ENCODE measurements around the gene LTBP2.

LTBP2 gene

GRCh38 chr14:74592476-74593201 is 19.4 kb downstream of the LTBP2 start:
- TF ChIP-seq CTCF (IDR thresholded peaks at IDR 0.05; ENCODE audit: control extremely low read depth, extremely low read depth, low read depth, missing control alignments): no peak
- POLR2A ChIA-PET: no interaction called here
- DNase-seq (ENCODE audit: extremely low spot score): no peak
- CTCF ChIA-PET: interaction anchor here (2.5 to 2.7 kb wide), 2 partner anchors 16 to 20 kb away, joined by 13 to 14 read pairs; partner anchors contain the start of gene LTBP2

GRCh38 chr14:74591899-74592298 is 20.1 kb downstream of the LTBP2 start:
- DNase-seq (ENCODE audit: extremely low spot score): no peak
- POLR2A ChIA-PET: no interaction called here
- CTCF ChIA-PET: interaction anchor here (3.4 kb wide), 1 partner anchor 17 kb away, joined by 12 read pairs; no protein-coding TSS in a partner anchor

GRCh38 chr14:74591394-74591793 is 20.6 kb downstream of the LTBP2 start:
- CTCF ChIA-PET: interaction anchor here (1.3 to 3.4 kb wide), 3 partner anchors 10 to 213 kb away, joined by 3 to 12 read pairs (median 3); no protein-coding TSS in a partner anchor
- no peak for TF ChIP-seq CTCF (IDR thresholded peaks at IDR 0.05; ENCODE audit: control extremely low read depth, extremely low read depth, low read depth, missing control alignments)
- no peak for DNase-seq (ENCODE audit: extremely low spot score)
- POLR2A ChIA-PET: no interaction called here

More at GRCh38 chr14:74591899-74592298, 20.1 kb downstream of the LTBP2 start:
- no peak for TF ChIP-seq CTCF (IDR thresholded peaks at IDR 0.05; ENCODE audit: control extremely low read depth, extremely low read depth, low read depth, missing control alignments)

GRCh38 chr14:74589291-74589879 is 22.7 kb downstream of the LTBP2 start:
- no peak for TF ChIP-seq CTCF (IDR thresholded peaks at IDR 0.05; ENCODE audit: control extremely low read depth, extremely low read depth, low read depth, missing control alignments)
- DNase-seq (ENCODE audit: extremely low spot score): no peak
- ChIA-PET POLR2A (no interaction called here), CTCF (interaction anchor here (1.2 to 3.4 kb wide), 2 partner anchors 19 to 89 kb away, joined by 3 to 12 read pairs; no protein-coding TSS in a partner anchor)

GRCh38 chr14:74587363-74587707 is 24.7 kb downstream of the LTBP2 start:
- TF ChIP-seq CTCF (IDR thresholded peaks at IDR 0.05; ENCODE audit: control extremely low read depth, extremely low read depth, low read depth, missing control alignments): no peak
- no peak for DNase-seq (ENCODE audit: extremely low spot score)
- ChIA-PET CTCF (interaction anchor here (0.9 to 1.9 kb wide), 2 partner anchors 22 to 26 kb away, joined by 3 to 5 read pairs; no protein-coding TSS in a partner anchor), POLR2A (no interaction called here)

GRCh38 chr14:74586681-74587362 is 25.2 kb downstream of the LTBP2 start:
- CTCF ChIA-PET: interaction anchor here (0.9 to 1.9 kb wide), 3 partner anchors 22 to 26 kb away, joined by 3 to 5 read pairs (median 5); no protein-coding TSS in a partner anchor
- TF ChIP-seq CTCF (IDR thresholded peaks at IDR 0.05; ENCODE audit: control extremely low read depth, extremely low read depth, low read depth, missing control alignments): no peak
- POLR2A ChIA-PET: interaction anchor here (0.5 kb wide), 1 partner anchor 335 kb away, joined by 4 read pairs; no protein-coding TSS in a partner anchor
- no peak for DNase-seq (ENCODE audit: extremely low spot score)
